Liver (tissue), 9 donors: Measurements from ENCODE around the gene MSGN1. TPM values are rescaled to one million over a fixed set of nuclear protein-coding genes. Genes with fewer than 3 reads are reported as not detected.

Experiments used
- DNase-seq: peaks from one replicate; pipeline ENCODE4 v3.0.0-alpha.2; 2017; ENCODE audit warnings: low spot score
- H3K27ac ChIP-seq, 2 donors: one replicate each; pipeline ENCODE4 v1.7.0; 2013; ENCODE audit warnings: inconsistent platforms in 2 of 2, low read length in 2 of 2, control low read depth in 1 of 2, low read depth in 1 of 2, mild to moderate bottlenecking in 1 of 2
- H3K27me3 ChIP-seq, 4 donors: one replicate each; pipeline versions ENCODE4 v1.6.1 to v1.7.0; 2013; ENCODE audit warnings: low read length in 3 of 4, inconsistent platforms in 1 of 4, mild to moderate bottlenecking in 1 of 4, moderate library complexity in 1 of 4; ENCODE audit not compliant: control insufficient read depth in 4 of 4, insufficient read depth in 4 of 4
- H3K36me3 ChIP-seq, 4 donors: one replicate each; pipeline versions ENCODE4 v1.6.1 to v1.7.0; 2013; ENCODE audit warnings: low read length in 3 of 4, mild to moderate bottlenecking in 3 of 4, low read depth in 1 of 4, moderate library complexity in 1 of 4; ENCODE audit not compliant: control insufficient read depth in 4 of 4, insufficient read depth in 3 of 4
- H3K4me1 ChIP-seq, 4 donors: one replicate each; pipeline versions ENCODE4 v1.6.1 to v1.7.0; 2013; ENCODE audit warnings: low read length in 3 of 4, mild to moderate bottlenecking in 3 of 4, moderate library complexity in 1 of 4; ENCODE audit not compliant: control insufficient read depth in 4 of 4, insufficient read depth in 4 of 4
- H3K4me3 ChIP-seq, 3 donors: one replicate each; pipeline versions ENCODE4 v1.6.1 to v1.7.0; 2013; ENCODE audit warnings: low read length in 3 of 3, control low read depth in 1 of 3, low read depth in 1 of 3, mild to moderate bottlenecking in 1 of 3
- H3K9ac ChIP-seq, 2 donors: one replicate each; pipeline ENCODE4 v1.7.0; 2013; ENCODE audit warnings: low read length in 2 of 2, mild to moderate bottlenecking in 2 of 2, moderate library complexity in 2 of 2, control low read depth in 1 of 2, low read depth in 1 of 2
- H3K9me3 ChIP-seq, 4 donors: one replicate each; pipeline versions ENCODE4 v1.6.1 to v1.7.0; 2013; ENCODE audit warnings: low read length in 3 of 4; ENCODE audit not compliant: control insufficient read depth in 4 of 4
- ATF3 ChIP-seq: IDR thresholded peaks from 2 replicates; pipeline ENCODE4 v1.6.1; 2016; ENCODE audit warnings: antibody characterized with exemption
- EGR1 ChIP-seq, 2 donors: IDR thresholded peaks; 2 replicates each; pipeline ENCODE4 v1.6.1; 2016 to 2018; ENCODE audit warnings: antibody characterized with exemption in 2 of 2, low read depth in 2 of 2
- FOXA2 ChIP-seq: IDR thresholded peaks from 2 replicates; pipeline ENCODE4 v1.6.1; 2016; ENCODE audit warnings: antibody characterized with exemption
- HNF4A ChIP-seq, 2 donors: conservative IDR thresholded peaks; 2 replicates each; pipeline ENCODE4 v1.6.1; 2016; ENCODE audit warnings: antibody characterized with exemption in 2 of 2, mild to moderate bottlenecking in 2 of 2
- JUND ChIP-seq, 2 donors: IDR thresholded peaks; 2 replicates each; pipeline ENCODE4 v1.6.1; 2016; ENCODE audit warnings: antibody characterized with exemption in 2 of 2
- NR2F2 ChIP-seq: IDR thresholded peaks from 2 replicates; pipeline ENCODE4 v1.6.1; 2016; ENCODE audit warnings: antibody characterized with exemption
- RAD21 ChIP-seq, 2 donors: IDR thresholded peaks; 2 replicates each; pipeline ENCODE4 v1.6.1; 2016; ENCODE audit warnings: antibody characterized with exemption in 2 of 2, mild to moderate bottlenecking in 2 of 2
- RXRA ChIP-seq, 2 donors: IDR thresholded peaks; 2 replicates each; pipeline ENCODE4 v1.6.1; 2017 to 2018; ENCODE audit warnings: antibody characterized with exemption in 2 of 2, mild to moderate bottlenecking in 1 of 2
- ZBTB33 ChIP-seq: IDR thresholded peaks from 2 replicates; pipeline ENCODE4 v1.6.1; 2016; ENCODE audit warnings: antibody characterized with exemption
- WGBS: extraction: QIAGEN DNeasy Blood & Tissue Kit; methylation state at CpG from one replicate; pipeline ENCODE4 v1.1.7; 2013; 5-methylcytosine and 5-hydroxymethylcytosine counted together
- polyA plus RNA-seq, 2 donors: library from polyadenylated mRNA; stranded (reverse) in 1 of 2; unstranded in 1 of 2; fragments of 200-250 nt in 1 of 2; fragments of >200 nt in 1 of 2; fragmentation: Nextera tagmentation in 1 of 2; extraction: Ambion mirVana in 1 of 2; gene quantifications; one replicate each; pipeline versions ENCODE4 v1.2.1 to v1.2.3, GENCODE V29; 2013 to 2015
- total RNA-seq, 2 donors: library from RNA; depleted of rRNA; stranded (reverse); fragments of >200 nt; gene quantifications; one replicate each; pipeline ENCODE4 v1.2.3, GENCODE V29; 2014
- TF ChIP-seq, protein P1 (sequence below): fragments of 150-350 bp; IDR thresholded peaks from 2 replicates; pipeline ENCODE4 v1.5.1; 2017; ENCODE audit warnings: improper control_type of control experiment, low read depth, low read length; ENCODE audit not compliant: missing input control
- donor health status: healthy.
- donor health status: healthy.
- donor health status: healthy.
- donor health status: healthy.
- donor health status: healthy.

MSGN1 gene
- total and polyA plus RNA-seq, 4 donors = not detected

DNA sequence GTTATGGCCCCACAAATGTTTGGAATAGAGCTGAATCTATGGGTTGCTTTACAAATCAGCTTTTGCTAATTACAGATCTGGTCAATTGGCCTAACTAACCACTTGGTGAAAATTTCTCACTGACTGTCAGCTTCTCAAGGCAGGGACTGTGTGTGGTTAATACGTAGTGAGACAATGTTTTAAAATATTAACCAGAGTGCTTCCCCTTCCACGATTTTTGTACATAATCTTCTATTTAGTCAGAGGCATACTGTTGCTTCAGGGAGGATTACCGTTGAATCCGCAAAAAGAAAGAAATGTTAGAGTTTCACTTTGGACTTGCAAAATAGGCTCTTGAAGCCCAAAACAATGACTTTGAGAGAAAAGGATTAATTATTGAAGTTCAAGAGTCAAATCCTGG lies 47.3 kb downstream of the MSGN1 start:
- Histone ChIP-seq H3K36me3 (no peaks in the 10 kb centered on the region), H3K9me3 (no peaks in the 10 kb centered on the region), H3K27me3 (no peaks in the 10 kb centered on the region), H3K4me3 (no peak overlapping the region), H3K27ac (no peak overlapping the region), H3K4me1 (no peaks in the 10 kb centered on the region), H3K9ac (no peak overlapping the region)
- TF ChIP-seq NR2F2 = no peak
- no peak for TF ChIP-seq RAD21 (IDR thresholded peaks at IDR 0.05)
- WGBS = 62% methylated on average over 4 of the region's 4 CpGs
- DNase-seq = no peak

GRCh38 chr2:17864676-17865075 lies 48.4 kb downstream of the MSGN1 start:
- 36% methylated on average over 1 of the region's 1 CpG for WGBS

GRCh38 chr2:17867133-17867532 lies 50.9 kb downstream of the MSGN1 start:
- no peak for DNase-seq
- Histone ChIP-seq H3K9ac (no peak overlapping the region), H3K9me3 (no peaks in the 10 kb centered on the region), H3K27me3 (no peaks in the 10 kb centered on the region), H3K36me3 (no peaks in the 10 kb centered on the region), H3K27ac (no peak overlapping the region), H3K4me1 (no peaks in the 10 kb centered on the region), H3K4me3 (no peak overlapping the region)
- WGBS = 73% methylated on average over 2 of the region's 2 CpGs
- no peak for TF ChIP-seq HNF4A (conservative IDR thresholded peaks at IDR 0.05)
- no peak for TF ChIP-seq RXRA (IDR thresholded peaks at IDR 0.05)
- no peak for TF ChIP-seq JUND (IDR thresholded peaks at IDR 0.05)

More at GRCh38 chr2:17864676-17865075, 48.4 kb downstream of the MSGN1 start:
- no peaks in the 10 kb centered on the region for H3K36me3 ChIP-seq
- H3K4me1 ChIP-seq = no peaks in the 10 kb centered on the region
- no peak overlapping the region for H3K4me3 ChIP-seq
- H3K27ac ChIP-seq = no peak overlapping the region
- no peak overlapping the region for H3K9ac ChIP-seq
- no peak for TF ChIP-seq HNF4A (conservative IDR thresholded peaks at IDR 0.05)
- no peak for TF ChIP-seq EGR1 (IDR thresholded peaks at IDR 0.05; ENCODE audit: low read depth in 2 of 2)
- TF ChIP-seq, protein P1, sequence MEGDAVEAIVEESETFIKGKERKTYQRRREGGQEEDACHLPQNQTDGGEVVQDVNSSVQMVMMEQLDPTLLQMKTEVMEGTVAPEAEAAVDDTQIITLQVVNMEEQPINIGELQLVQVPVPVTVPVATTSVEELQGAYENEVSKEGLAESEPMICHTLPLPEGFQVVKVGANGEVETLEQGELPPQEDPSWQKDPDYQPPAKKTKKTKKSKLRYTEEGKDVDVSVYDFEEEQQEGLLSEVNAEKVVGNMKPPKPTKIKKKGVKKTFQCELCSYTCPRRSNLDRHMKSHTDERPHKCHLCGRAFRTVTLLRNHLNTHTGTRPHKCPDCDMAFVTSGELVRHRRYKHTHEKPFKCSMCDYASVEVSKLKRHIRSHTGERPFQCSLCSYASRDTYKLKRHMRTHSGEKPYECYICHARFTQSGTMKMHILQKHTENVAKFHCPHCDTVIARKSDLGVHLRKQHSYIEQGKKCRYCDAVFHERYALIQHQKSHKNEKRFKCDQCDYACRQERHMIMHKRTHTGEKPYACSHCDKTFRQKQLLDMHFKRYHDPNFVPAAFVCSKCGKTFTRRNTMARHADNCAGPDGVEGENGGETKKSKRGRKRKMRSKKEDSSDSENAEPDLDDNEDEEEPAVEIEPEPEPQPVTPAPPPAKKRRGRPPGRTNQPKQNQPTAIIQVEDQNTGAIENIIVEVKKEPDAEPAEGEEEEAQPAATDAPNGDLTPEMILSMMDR = no peak
- no peak for TF ChIP-seq RAD21 (IDR thresholded peaks at IDR 0.05)
- no peak for TF ChIP-seq JUND (IDR thresholded peaks at IDR 0.05)
- no peak for TF ChIP-seq ATF3
- TF ChIP-seq FOXA2 = no peak
- TF ChIP-seq ZBTB33 = no peak
- H3K27me3 ChIP-seq = no peaks in the 10 kb centered on the region
- no peak for DNase-seq
- H3K9me3 ChIP-seq = no peaks in the 10 kb centered on the region

Other genes starting within 250 kb of the MSGN1 start
- gene SMC6, start 62.6 kb upstream of the MSGN1 start, total RNA-seq = 10 to 100 TPM; 15.7 to 22.3 TPM
- 1 to 10 TPM; 2.6 to 6.3 TPM for gene SMC6, start 62.6 kb upstream of the MSGN1 start, polyA plus RNA-seq
- gene GEN1, start 62.3 kb upstream of the MSGN1 start, total RNA-seq = 10 to 100 TPM in 1 of 2 donors, 1 to 10 TPM in 1; 9.6 to 12.7 TPM
- gene GEN1, start 62.3 kb upstream of the MSGN1 start, polyA plus RNA-seq = 1 to 10 TPM; 1.2 to 6.0 TPM
- 1 to 10 TPM in 1 of 2 donors, under 1 TPM in 1; 0.56 to 2.8 TPM for gene KCNS3, start 62.2 kb downstream of the MSGN1 start, total RNA-seq
- 1 to 10 TPM in 1 of 2 donors, under 1 TPM in 1; 0.96 to 2.5 TPM for gene KCNS3, start 62.2 kb downstream of the MSGN1 start, polyA plus RNA-seq